LNCaP clone FGC (cell line): ENCODE data around the gene ADAMTSL5.
A peak's percentile ranks its signal among the peaks of the same experiment; 100 is the strongest.

Source experiments
- DNase-seq: peaks from one replicate; pipeline ENCODE4 v3.0.0-alpha.2; 2011; ENCODE audit warnings: low read depth
- H3K4me3 ChIP-seq: 2 replicates; pipeline ENCODE4 v1.5.1; 2011; ENCODE audit warnings: mild to moderate bottlenecking, low read depth, low read length, control low read depth
- TF ChIP-seq, protein P1 (sequence below): IDR thresholded peaks from 2 replicates; pipeline ENCODE4 v1.5.1; 2012; ENCODE audit warnings: mild to moderate bottlenecking; ENCODE audit not compliant: control insufficient read depth, insufficient read depth; ENCODE audit errors: extremely low read depth

ADAMTSL5 gene

DNA sequence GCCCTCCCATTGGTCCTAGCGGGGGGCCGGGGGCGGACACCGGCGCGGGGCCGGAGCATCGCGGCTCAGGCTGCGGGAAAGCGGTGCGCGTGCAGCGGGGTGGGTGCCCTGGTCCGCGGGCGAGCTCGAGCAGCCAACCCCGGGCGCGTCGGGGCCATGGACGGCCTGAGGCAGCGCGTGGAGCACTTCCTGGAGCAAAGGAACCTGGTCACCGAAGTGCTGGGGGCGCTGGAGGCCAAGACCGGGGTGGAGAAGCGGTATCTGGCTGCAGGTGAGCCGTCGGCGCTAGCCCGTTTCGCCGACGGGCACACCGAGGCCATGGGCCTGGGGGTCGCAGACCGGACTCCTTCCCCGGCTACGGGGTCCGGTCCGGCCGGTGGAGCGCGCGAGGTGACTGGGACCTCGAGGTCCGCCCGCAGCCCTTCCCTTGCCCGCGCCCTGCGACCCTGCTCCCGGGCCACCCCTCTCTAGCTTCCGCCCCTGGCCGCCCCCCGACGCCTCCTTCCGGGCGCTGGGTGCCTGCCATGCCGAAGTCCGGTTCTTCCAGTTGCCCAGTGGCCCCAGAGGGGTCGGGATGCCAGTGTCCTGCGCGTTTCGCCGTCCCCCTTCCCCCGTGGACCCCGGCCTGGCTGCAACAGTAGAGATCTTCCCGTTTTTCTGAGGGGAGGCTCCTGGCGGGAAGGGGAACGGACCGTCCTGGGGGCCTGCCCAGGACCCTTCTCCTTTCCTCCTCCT, 21.5 kb downstream of the ADAMTSL5 start, which contains the start of gene REEP6:
TSS of gene REEP6 (plus strand) at position 68 of the 735 bp plus-strand sequence. CDS start at position 157, 89 bp downstream.
- no peak for DNase-seq
- TF ChIP-seq, protein P1, sequence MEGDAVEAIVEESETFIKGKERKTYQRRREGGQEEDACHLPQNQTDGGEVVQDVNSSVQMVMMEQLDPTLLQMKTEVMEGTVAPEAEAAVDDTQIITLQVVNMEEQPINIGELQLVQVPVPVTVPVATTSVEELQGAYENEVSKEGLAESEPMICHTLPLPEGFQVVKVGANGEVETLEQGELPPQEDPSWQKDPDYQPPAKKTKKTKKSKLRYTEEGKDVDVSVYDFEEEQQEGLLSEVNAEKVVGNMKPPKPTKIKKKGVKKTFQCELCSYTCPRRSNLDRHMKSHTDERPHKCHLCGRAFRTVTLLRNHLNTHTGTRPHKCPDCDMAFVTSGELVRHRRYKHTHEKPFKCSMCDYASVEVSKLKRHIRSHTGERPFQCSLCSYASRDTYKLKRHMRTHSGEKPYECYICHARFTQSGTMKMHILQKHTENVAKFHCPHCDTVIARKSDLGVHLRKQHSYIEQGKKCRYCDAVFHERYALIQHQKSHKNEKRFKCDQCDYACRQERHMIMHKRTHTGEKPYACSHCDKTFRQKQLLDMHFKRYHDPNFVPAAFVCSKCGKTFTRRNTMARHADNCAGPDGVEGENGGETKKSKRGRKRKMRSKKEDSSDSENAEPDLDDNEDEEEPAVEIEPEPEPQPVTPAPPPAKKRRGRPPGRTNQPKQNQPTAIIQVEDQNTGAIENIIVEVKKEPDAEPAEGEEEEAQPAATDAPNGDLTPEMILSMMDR, result no peak
- peak within 1 kb of the TSS; percentile 69 for H3K4me3 ChIP-seq

DNA sequence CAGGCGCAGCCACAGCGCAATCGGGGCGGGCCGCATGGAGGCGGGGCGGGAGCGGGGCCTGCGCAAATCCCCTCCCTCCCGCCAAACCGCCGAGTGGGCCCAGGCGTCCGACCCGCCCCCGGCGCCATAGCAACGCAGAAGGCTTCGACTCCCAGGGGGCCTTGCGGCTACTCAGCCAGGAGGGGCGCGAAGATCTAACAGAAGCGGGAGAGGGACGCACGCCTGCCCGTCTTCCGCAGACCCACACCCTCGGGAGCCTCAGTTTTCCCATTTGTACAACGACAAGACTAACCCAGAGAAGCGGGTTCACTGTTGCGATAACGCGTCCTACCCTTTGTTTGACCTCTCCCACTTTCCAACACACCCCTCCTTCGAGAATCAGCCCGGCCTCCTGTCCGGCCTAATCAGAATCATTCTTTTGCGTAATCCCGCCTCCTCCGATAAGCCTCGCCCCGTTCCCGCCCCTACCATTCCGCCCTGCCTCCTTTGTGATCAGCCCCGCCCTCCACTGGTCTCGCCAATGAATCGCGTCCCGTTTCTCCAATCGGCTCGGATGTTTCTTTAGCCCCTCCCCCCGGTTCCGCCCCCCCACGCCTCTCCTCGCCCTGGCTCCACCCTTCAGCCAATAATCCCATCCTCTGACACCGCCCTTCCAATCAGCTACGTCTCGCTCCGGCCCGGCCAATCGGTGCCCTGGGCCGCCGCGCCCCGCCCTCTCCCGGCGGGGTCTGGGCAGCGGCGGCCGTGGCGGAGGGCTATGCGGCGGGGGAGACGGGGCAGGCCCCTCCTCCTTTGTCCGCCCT, 22.3 kb downstream of the ADAMTSL5 start, which contains the start of gene PCSK4:
TSS of gene PCSK4 (minus strand) at position 40 of the 803 bp plus-strand sequence. CDS start at position 36, 4 bp downstream.
- H3K4me3 ChIP-seq, result peak within 1 kb of the TSS; percentile 69
- peak; percentile 95 for DNase-seq
- TF ChIP-seq, protein P1, result no peak

DNA sequence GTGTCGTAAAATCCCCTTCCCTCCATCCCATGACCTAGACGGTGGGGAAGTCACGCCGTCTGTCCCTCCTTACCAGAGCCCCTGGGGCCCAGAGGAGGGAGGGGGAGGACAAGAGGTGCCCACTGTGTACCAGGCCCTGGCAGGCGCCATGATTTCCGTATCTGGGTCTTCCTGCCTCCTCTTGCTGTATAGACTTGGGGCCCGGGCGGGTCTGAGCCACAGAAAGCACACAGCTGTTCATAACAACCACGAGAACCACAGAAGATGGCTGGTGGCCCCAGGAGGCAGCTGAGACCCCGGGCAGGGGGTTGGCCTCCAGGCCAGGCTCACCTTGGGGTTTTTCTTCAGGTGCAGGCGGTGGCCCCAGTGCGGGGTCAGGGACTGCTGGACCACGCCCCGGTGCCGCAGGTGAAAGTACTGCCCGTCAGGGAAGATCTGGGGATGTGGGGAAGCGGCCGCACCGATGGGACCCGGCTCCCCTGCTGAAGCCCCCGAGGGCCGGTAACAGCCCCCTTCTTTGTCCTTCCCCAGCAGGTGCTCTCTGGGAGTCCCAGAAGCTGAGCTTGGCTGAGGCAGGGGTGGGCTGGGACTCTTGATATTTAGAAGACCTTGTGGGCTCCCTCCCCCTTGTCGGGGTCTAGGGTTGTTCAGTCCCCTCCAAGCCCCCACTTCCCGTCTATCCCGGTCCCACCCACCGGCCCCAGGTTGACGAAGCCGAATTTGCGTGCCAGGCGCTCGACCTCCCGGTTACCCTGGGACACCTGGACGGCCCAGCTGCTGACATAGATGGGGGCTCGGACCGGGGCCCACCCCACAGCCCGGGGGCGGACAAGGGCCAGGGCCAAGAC, 23.1 kb downstream of the ADAMTSL5 start:
- H3K4me3 ChIP-seq, result peak overlapping the region; percentile 69
- TF ChIP-seq, protein P1, result no peak
- no peak for DNase-seq

DNA sequence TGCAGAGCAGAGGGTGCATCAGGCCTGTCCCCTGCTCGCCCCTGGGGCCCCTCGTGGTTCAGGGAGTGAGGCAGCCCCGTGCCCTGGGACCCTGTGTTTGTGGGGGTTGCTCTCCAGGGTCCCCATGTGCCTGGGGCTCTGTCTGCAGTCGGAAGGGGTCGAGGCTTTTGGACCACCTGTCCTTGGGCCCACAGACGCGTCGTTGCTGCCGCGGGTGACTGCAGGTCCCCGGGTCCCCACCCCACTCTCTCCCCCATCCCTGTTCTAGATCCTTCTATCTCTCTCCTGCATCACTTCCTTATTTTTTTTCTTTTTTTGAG, 24.6 kb downstream of the ADAMTSL5 start:
- no peak for DNase-seq
- no peak overlapping the region for H3K4me3 ChIP-seq

DNA sequence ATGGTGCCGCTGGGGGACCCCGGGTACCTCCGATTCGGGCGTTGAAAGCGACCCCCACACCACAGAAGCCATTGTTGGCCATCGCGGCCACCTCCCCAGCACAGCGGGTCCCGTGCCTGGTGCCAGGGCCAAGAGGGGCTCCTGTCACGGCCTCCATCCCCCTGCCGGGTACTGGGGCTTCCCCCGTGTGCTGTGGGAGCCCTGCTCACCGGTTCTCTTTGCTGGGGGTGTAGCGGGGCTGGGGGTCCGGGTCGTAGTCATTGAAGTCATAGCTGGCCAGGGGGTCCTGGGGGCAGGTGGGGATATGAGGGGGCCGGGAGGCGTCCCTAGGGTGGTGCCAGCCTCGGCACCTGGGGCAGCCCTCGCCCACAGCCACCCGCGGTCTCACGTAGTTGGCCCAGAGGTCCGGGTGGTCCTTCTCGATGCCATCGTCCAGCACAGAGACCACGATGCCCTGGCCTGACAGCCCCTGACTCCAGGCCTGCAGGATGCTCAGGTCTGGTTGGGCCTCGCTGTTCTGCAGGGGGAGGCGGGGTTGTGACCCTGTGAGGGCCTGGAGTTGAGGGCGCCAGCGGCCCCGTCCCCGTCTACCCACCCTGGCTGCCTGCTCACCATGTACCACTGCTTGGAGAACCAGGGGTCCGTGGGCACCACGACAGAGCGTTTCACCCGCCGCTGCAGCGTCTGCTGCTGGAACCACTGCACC, 25.1 kb downstream of the ADAMTSL5 start:
- TF ChIP-seq, protein P1, result no peak
- H3K4me3 ChIP-seq, result no peak overlapping the region
- DNase-seq, result no peak

More for the DNA sequence above, 24.6 kb downstream of the ADAMTSL5 start:
- TF ChIP-seq, protein P1, result no peak

DNA sequence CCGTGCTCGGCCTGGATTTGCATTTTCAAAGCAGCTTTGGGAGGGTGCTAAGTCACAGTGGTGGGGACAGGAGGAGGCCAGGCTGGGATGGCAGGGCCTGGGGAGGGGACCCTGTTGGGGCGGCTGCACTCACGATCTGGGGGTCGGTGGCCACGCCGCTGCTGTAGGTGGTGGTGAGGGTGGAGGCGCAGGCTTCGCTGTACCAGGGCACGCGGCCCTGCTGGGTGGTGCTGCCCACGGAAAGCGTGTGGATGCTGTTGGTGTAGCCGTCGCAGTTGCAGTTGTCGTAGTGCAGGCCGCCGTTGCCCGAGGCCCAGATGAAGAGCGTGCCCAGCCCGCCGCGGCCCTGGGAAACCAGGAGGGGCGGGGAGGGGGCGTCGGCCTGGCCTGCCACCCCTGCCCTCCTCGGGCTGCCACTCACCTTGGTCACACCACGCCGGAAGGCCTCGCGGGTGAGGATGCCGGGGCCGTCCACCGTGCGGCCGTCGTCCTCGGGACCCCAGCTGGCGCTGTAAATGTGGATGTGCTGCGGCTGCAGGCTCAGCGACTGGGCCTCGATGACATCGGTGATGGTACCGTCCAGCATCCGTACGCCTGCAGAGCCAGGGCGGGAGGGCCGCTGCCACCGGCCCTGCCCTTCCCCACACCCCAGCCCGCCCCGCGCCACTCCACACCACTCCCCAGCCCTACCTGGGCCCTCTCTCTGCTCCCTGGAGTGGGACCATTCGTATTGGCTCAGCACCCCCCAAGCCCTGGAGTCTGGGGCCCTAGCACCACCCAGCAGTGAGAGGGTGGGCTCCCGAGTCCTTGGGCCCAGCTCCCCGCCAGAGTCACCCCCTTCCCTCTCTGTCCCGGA, 25.9 kb downstream of the ADAMTSL5 start:
- H3K4me3 ChIP-seq, result no peak overlapping the region
- TF ChIP-seq, protein P1, result no peak

More for the DNA sequence above, 25.9 kb downstream of the ADAMTSL5 start:
- DNase-seq, result no peak
